PFSK-1 (cell line): ENCODE results near the gene MAP1LC3A.

ENCODE experiments used
- FOXP2 ChIP-seq: optimal IDR thresholded peaks from 2 replicates; pipeline ENCODE3; 2011; ENCODE audit warnings: borderline replicate concordance, control low read depth, inconsistent platforms; ENCODE audit not compliant: insufficient read depth; ENCODE audit errors: extremely low read length, extremely low read depth
- POLR2AphosphoS5 ChIP-seq: IDR thresholded peaks from 2 replicates; pipeline ENCODE4 v1.6.1; 2012; ENCODE audit warnings: low read depth, mild to moderate bottlenecking, control low read depth, low read length, moderate library complexity
- SIN3A ChIP-seq: IDR thresholded peaks from 2 replicates; pipeline ENCODE4 v1.6.1; 2012; ENCODE audit warnings: mild to moderate bottlenecking, low read length, moderate library complexity, borderline replicate concordance; ENCODE audit not compliant: insufficient read depth
- TAF1 ChIP-seq: IDR thresholded peaks from 2 replicates; pipeline ENCODE4 v1.6.1; 2012; ENCODE audit warnings: low read length, control low read depth, borderline replicate concordance; ENCODE audit not compliant: insufficient read depth
- TF ChIP-seq, protein P1 (sequence below), 2 experiments: IDR thresholded peaks; 2 replicates each; pipeline versions ENCODE4 v1.6.1 to v1.8.0; 2011 to 2012; ENCODE audit warnings: low read depth in 2 of 2, low read length in 2 of 2, control low read depth in 1 of 2, inconsistent platforms in 1 of 2, mild to moderate bottlenecking in 1 of 2, moderate library complexity in 1 of 2; ENCODE audit not compliant: insufficient read depth in 1 of 2

DNA sequence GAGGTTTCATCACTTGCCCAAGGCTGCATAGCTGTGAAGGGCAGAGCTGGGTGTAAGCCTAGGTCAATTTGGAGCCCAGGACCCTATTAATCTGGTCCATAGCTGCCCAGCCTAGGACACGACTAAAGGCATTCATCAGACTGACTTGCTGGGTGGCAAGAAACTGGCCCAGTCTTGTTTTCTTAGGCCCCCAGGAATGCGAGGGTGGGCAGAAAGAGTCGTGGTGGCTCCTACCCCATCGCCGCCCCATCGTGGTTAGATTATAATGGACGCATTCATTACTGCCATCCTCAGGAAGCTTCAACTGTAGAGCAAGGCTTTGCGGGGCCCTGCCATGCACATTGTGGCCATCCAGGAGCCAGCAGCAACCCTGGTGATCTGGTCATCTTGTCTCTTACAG, 26.2 kb upstream of the MAP1LC3A start:
- TF ChIP-seq TAF1 = no peak
- TF ChIP-seq SIN3A = no peak
- TF ChIP-seq POLR2AphosphoS5 = no peak
- no peak for TF ChIP-seq FOXP2
- TF ChIP-seq, protein P1, sequence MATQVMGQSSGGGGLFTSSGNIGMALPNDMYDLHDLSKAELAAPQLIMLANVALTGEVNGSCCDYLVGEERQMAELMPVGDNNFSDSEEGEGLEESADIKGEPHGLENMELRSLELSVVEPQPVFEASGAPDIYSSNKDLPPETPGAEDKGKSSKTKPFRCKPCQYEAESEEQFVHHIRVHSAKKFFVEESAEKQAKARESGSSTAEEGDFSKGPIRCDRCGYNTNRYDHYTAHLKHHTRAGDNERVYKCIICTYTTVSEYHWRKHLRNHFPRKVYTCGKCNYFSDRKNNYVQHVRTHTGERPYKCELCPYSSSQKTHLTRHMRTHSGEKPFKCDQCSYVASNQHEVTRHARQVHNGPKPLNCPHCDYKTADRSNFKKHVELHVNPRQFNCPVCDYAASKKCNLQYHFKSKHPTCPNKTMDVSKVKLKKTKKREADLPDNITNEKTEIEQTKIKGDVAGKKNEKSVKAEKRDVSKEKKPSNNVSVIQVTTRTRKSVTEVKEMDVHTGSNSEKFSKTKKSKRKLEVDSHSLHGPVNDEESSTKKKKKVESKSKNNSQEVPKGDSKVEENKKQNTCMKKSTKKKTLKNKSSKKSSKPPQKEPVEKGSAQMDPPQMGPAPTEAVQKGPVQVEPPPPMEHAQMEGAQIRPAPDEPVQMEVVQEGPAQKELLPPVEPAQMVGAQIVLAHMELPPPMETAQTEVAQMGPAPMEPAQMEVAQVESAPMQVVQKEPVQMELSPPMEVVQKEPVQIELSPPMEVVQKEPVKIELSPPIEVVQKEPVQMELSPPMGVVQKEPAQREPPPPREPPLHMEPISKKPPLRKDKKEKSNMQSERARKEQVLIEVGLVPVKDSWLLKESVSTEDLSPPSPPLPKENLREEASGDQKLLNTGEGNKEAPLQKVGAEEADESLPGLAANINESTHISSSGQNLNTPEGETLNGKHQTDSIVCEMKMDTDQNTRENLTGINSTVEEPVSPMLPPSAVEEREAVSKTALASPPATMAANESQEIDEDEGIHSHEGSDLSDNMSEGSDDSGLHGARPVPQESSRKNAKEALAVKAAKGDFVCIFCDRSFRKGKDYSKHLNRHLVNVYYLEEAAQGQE (IDR thresholded peaks at IDR 0.05; ENCODE audit: insufficient read depth in 1 of 2, low read depth in 2 of 2, low read length in 2 of 2) = no peak
